HepG2 (cell line): Measurements from ENCODE around the gene FOXE3. TPM values are rescaled to one million over a fixed set of nuclear protein-coding genes. Genes with fewer than 3 reads are reported as not detected.

Experiments used
- ATM ChIP-seq: fragments of 450-650 bp; IDR thresholded peaks from 2 replicates; pipeline ENCODE4 v1.7.1; 2017; ENCODE audit warnings: mild to moderate bottlenecking, borderline replicate concordance
- CBX2 ChIP-seq, 2 experiments: fragments of 200-600 bp in 1 of 2; sonication (generic); formaldehyde crosslinking in 1 of 2; IDR thresholded peaks; 2 replicates each; pipeline versions ENCODE4 v1.7.0 to v1.8.1; 2018 to 2022; ENCODE audit warnings: low read depth in 2 of 2, low read length in 1 of 2, mild to moderate bottlenecking in 1 of 2, missing genetic modification reagents in 1 of 2
- DNMT3B ChIP-seq: conservative IDR thresholded peaks from 2 replicates; pipeline ENCODE4 v1.6.1; 2016; ENCODE audit warnings: missing biosample characterization, control low read depth
- DR1 ChIP-seq: sonication (generic); formaldehyde crosslinking; IDR thresholded peaks from 2 replicates; pipeline ENCODE4 v1.8.0; 2021; ENCODE audit warnings: mild to moderate bottlenecking, missing genetic modification reagents, inconsistent platforms
- HMGXB3 ChIP-seq: sonication (generic); formaldehyde crosslinking; IDR thresholded peaks from 2 replicates; pipeline ENCODE4 v1.4.0; 2020; ENCODE audit warnings: missing genetic modification reagents, borderline replicate concordance
- NFE2L1 ChIP-seq: sonication (generic); formaldehyde crosslinking; IDR thresholded peaks from 2 replicates; pipeline ENCODE4 v1.4.0; 2020; ENCODE audit warnings: missing genetic modification reagents, mild to moderate bottlenecking, borderline replicate concordance
- PAXIP1 ChIP-seq: sonication (generic); formaldehyde crosslinking; conservative IDR thresholded peaks from 2 replicates; pipeline ENCODE4 v1.4.0; 2020; ENCODE audit warnings: mild to moderate bottlenecking, missing genetic modification reagents, moderate library complexity
- PCBP2 ChIP-seq: fragments of 200-400 bp; formaldehyde crosslinking; optimal IDR thresholded peaks from 2 replicates; pipeline ENCODE3; 2018; ENCODE audit warnings: low read length, low read depth; ENCODE audit not compliant: poor library complexity, severe bottlenecking
- PRDM10 ChIP-seq: sonication (generic); formaldehyde crosslinking; IDR thresholded peaks from 2 replicates; pipeline ENCODE4 v1.4.0; 2020; ENCODE audit warnings: low read depth, missing genetic modification reagents
- RFX5 ChIP-seq: IDR thresholded peaks from 2 replicates; pipeline ENCODE4 v1.6.1; 2011; ENCODE audit warnings: low read depth, low read length, improper control_type of control experiment
- SMAD1 ChIP-seq: sonication (generic); formaldehyde crosslinking; IDR thresholded peaks from 2 replicates; pipeline ENCODE4 v1.4.0; 2020; ENCODE audit warnings: missing genetic modification reagents, low read depth, mild to moderate bottlenecking, borderline replicate concordance
- TFDP1 ChIP-seq: IDR thresholded peaks from 2 replicates; pipeline ENCODE4 v1.6.1; 2016; ENCODE audit warnings: missing compliant biosample characterization, missing genetic modification reagents, borderline replicate concordance
- ZBTB21 ChIP-seq: sonication (generic); formaldehyde crosslinking; IDR thresholded peaks from 2 replicates; pipeline ENCODE4 v1.4.0; 2020; ENCODE audit warnings: missing genetic modification reagents
- ZNF124 ChIP-seq: sonication (generic); formaldehyde crosslinking; IDR thresholded peaks from 2 replicates; pipeline ENCODE4 v1.4.0; 2020; ENCODE audit warnings: missing genetic modification reagents
- ZNF20 ChIP-seq: sonication (generic); formaldehyde crosslinking; IDR thresholded peaks from 2 replicates; pipeline ENCODE4 v1.4.0; 2020; ENCODE audit warnings: mild to moderate bottlenecking, moderate library complexity, missing genetic modification reagents
- ZNF24 ChIP-seq: fragments of 450-650 bp; IDR thresholded peaks from 2 replicates; pipeline ENCODE4 v1.6.1; 2017; ENCODE audit warnings: antibody characterized with exemption, mild to moderate bottlenecking
- polyA plus RNA-seq, 8 experiments: library from polyadenylated mRNA; depleted of rRNA in 3 of 8; stranded (reverse) in 7 of 8; unstranded in 1 of 8; fragments of >200 nt; fragmentation: Illumina TruSeq in 4 of 8; extraction: Trizol in 4 of 8; gene quantifications; 2 replicates each; pipeline versions ENCODE4 v1.2.1 to v1.2.3, GENCODE V29; 2011 to 2016; ENCODE audit warnings: low read depth in 4 of 8, missing spikeins in 1 of 8, mixed read lengths in 1 of 8; ENCODE audit not compliant: insufficient read depth in 1 of 8
- total RNA-seq, 5 experiments: library from RNA; depleted of rRNA; stranded (reverse); fragments of >200 nt; fragmentation: Illumina TruSeq; extraction: Trizol; gene quantifications; 2 replicates each; pipeline ENCODE4 v1.2.3, GENCODE V29; 2016; ENCODE audit warnings: low read depth in 1 of 5

The FOXE3 gene
- total and polyA plus RNA-seq, 2 of the 13 experiments (the other 11 are each of a cell fraction or from before 2014, with no cell fraction given): not detected

GRCh38 chr1:47390843-47391242 lies 25.2 kb upstream of the FOXE3 start (continued):
- TF ChIP-seq PAXIP1 (CRISPR knock-in tag) (peak; percentile 63), HMGXB3 (no peak), PRDM10 (CRISPR knock-in tag) (no peak), DR1 (no peak), ZNF24 (no peak), CBX2 (IDR thresholded peaks at IDR 0.05; ENCODE audit: low read depth, low read length) (no peak), CBX2 (CRISPR knock-in tag; IDR thresholded peaks at IDR 0.05; ENCODE audit: low read depth) (no peak), TFDP1 (no peak), ZNF124 (CRISPR knock-in tag) (no peak), ZBTB21 (CRISPR knock-in tag) (no peak), RFX5 (no peak), NFE2L1 (CRISPR knock-in tag) (no peak), SMAD1 (CRISPR knock-in tag) (no peak), ATM (no peak), DNMT3B (CRISPR knock-in tag) (no peak), PCBP2 (no peak), ZNF20 (no peak)
